Activated CD4-positive, alpha-beta T cell treated with anti-CD3 and anti-CD28 coated beads for 36 hours (primary cell): ENCODE results near the gene KHK. TPM values are rescaled to one million over a fixed set of nuclear protein-coding genes. Genes with fewer than 3 reads are reported as not detected.

Experiments
- ATAC-seq: fragments of 200-7000 bp; cut with Tn5 transposase; one replicate; pipeline ENCODE4 v1.10.0; 2021; ENCODE audit warnings: mild to moderate bottlenecking, moderate library complexity
- CTCF ChIA-PET: fragments of 350-600 bp; sonication (Branson Sonifier 250); formaldehyde crosslinking; loops from one replicate; lab custom pipeline; 2021; ENCODE audit warnings: antibody characterized with exemption; lab: Charles Lee
- POLR2A ChIA-PET: fragments of 350-600 bp; sonication (Branson Sonifier 250); formaldehyde crosslinking; loops from one replicate; lab custom pipeline; 2021; ENCODE audit warnings: antibody characterized with exemption, inconsistent platforms; lab: Charles Lee
- DNase-seq: peaks from one replicate; pipeline ENCODE4 v3.0.0-alpha.2; 2020
- H3K27ac Mint-ChIP-seq: one replicate; pipeline ENCODE4 v1.8.0; 2021; ENCODE audit warnings: mixed read lengths
- H3K27me3 Mint-ChIP-seq: one replicate; pipeline ENCODE4 v1.8.0; 2021; ENCODE audit warnings: mixed read lengths
- H3K36me3 Mint-ChIP-seq: one replicate; pipeline ENCODE4 v1.8.0; 2021; ENCODE audit warnings: low read depth, mixed read lengths
- H3K4me1 Mint-ChIP-seq: one replicate; pipeline ENCODE4 v1.8.0; 2021; ENCODE audit warnings: mixed read lengths
- H3K4me3 Mint-ChIP-seq: one replicate; pipeline ENCODE4 v1.8.0; 2021; ENCODE audit warnings: mild to moderate bottlenecking, moderate library complexity, mixed read lengths
- H3K9me3 Mint-ChIP-seq: one replicate; pipeline ENCODE4 v1.8.0; 2021; ENCODE audit warnings: low read depth, mixed read lengths
- intact Hi-C, 2 experiments: fragments of 100-400 bp; cut with DNase I in 1 of 2; cut with micrococcal nuclease in 1 of 2; formaldehyde crosslinking; loops; one replicate each; pipeline versions ENCODE4 v1.14.2 to v1.15.1; 2022 to 2024; cut with DNase I, micrococcal nuclease
- total RNA-seq, 2 experiments: library from RNA; stranded (reverse); gene quantifications; one replicate each; pipeline ENCODE4 v1.2.3, GENCODE V29; 2021

KHK gene
- total RNA-seq, 2 experiments from 2014 or later = 10.6 to 12.7 TPM

DNA sequence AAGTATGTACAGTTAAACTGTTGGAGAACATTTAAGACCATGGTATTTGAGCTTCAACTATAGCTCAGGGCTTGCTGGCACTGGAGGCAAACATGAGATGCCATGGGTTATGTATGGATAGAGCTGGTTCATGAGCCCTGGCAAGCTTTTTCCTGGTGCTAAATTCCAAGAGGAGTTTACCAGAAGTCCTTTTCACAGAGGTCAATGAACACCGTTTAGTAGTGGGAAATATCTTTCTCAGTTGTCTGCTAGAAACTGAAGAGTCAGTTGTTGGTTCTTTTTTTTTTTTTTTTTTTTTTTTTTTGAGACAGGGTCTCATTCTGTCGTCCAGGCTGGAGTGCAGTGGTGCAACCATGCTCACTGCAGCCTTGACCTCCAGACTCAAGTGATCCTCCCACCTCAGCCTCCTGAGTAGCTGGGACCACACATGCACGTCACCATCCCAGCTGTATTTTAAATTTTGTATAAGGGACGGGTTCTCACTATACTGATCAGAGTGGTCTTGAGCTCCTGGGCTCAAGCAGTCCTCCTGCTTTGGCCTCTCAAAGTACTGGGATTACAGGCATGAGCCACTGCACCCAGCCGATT lies 1.3 kb downstream of the KHK start:
- no peak for DNase-seq
- intact Hi-C loops = loop anchor here in 1 of 2 experiments (5.0 kb wide), 1 partner anchor 126 kb away; no protein-coding TSS in a partner anchor
- ChIA-PET CTCF (interaction anchor here (0.7 to 2.5 kb wide), 15 partner anchors 9 to 215 kb away, joined by 3 to 14 read pairs (median 4); partner anchors contain the start of genes AGBL5 and OST4), POLR2A (interaction anchor here (0.6 kb wide), 1 partner anchor 107 kb away, joined by 5 read pairs; no protein-coding TSS in a partner anchor)
- Mint-ChIP-seq H3K4me3 (peak overlapping the region; percentile 77), H3K27me3 (no peaks in the 10 kb centered on the region), H3K4me1 (peaks cover 18% of the 10 kb centered on the region), H3K36me3 (no peaks in the 10 kb centered on the region), H3K27ac (no peak overlapping the region), H3K9me3 (no peaks in the 10 kb centered on the region)
- ATAC-seq = no peak

DNA sequence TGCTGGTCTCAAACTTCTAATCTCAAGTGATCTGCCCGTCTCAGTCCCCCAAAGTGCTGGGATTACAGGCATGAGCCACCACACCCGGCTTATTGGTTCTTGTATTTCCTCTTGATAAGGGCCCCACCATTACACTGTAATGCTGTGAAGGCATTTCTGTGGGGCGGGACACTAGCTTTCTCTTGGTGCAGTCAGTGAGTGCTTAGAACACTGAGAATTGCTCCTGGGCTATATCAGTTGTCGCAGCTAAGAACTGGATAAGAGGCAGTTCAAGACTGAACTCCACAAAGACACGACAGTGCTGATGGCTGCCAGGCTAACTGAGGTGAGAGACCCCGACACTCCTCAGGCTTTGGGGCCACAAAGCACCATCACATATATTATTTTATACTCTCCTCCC lies 2.1 kb downstream of the KHK start:
- no peaks in the 10 kb centered on the region for H3K27me3 Mint-ChIP-seq
- POLR2A ChIA-PET = no interaction called here
- CTCF ChIA-PET = interaction anchor here (0.6 to 2.5 kb wide), 6 partner anchors 11 to 148 kb away, joined by 3 to 13 read pairs (median 3); partner anchors contain the start of gene AGBL5
- intact Hi-C loops = loop anchor here in 1 of 2 experiments (5.0 kb wide), 1 partner anchor 126 kb away; no protein-coding TSS in a partner anchor
- H3K4me3 Mint-ChIP-seq = no peak overlapping the region
- ATAC-seq (no peak), DNase-seq (no peak)
- H3K9me3 Mint-ChIP-seq = no peaks in the 10 kb centered on the region
- H3K36me3 Mint-ChIP-seq = no peaks in the 10 kb centered on the region
- peaks cover 18% of the 10 kb centered on the region for H3K4me1 Mint-ChIP-seq
- H3K27ac Mint-ChIP-seq = no peak overlapping the region

DNA sequence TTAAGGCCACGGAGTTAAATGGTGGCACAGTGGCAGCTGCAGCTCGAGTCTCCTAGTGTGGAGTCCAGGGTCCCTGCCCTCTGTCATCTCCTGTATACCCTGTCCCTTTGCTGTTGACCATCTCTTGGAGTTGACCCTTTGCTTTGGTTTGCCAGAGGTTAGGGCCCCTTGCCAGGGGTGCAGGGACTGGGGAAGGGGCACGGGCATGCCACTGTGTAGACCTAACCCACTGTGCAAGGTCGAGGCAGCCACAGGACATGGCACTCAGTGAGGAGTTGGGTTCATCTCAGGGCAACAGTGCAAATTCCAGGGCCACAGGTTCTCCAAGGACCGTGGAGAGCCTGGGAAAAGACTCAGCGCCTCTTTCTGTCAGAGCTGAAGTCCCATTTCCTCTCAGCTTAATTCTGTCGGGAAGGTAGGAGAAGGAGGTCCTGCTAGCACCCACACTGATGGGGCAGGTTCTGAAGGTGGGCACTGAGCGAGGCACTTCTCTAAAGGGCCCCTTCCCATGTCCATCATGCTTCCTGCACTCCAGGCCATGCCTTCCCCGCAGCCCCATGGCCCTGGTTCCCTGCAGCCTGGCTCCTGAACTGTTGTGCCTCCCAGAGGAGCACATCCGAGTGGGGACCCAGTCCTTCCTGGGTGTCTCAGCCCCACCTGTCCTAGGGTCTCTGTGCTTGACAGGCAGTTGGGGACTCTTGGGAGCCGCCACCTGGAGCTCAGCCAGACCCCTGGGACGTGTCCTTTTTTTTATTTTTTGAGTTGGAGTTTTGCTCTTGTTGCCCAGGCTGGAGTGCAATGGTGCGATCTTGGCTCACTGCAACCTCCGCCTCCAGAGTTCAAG lies 2.8 kb downstream of the KHK start:
- CTCF ChIA-PET = interaction anchor here (0.8 to 2.5 kb wide), 4 partner anchors 9 to 182 kb away, joined by 3 to 12 read pairs (median 3); no protein-coding TSS in a partner anchor
- intact Hi-C loops = loop anchor here in 1 of 2 experiments (5.0 kb wide), 1 partner anchor 127 kb away; no protein-coding TSS in a partner anchor
- Mint-ChIP-seq H3K9me3 (no peaks in the 10 kb centered on the region), H3K4me3 (no peak overlapping the region), H3K27ac (no peak overlapping the region), H3K27me3 (no peaks in the 10 kb centered on the region), H3K36me3 (no peaks in the 10 kb centered on the region), H3K4me1 (peaks cover 18% of the 10 kb centered on the region)
- DNase-seq (no peak), ATAC-seq (no peak)
- POLR2A ChIA-PET = no interaction called here

DNA sequence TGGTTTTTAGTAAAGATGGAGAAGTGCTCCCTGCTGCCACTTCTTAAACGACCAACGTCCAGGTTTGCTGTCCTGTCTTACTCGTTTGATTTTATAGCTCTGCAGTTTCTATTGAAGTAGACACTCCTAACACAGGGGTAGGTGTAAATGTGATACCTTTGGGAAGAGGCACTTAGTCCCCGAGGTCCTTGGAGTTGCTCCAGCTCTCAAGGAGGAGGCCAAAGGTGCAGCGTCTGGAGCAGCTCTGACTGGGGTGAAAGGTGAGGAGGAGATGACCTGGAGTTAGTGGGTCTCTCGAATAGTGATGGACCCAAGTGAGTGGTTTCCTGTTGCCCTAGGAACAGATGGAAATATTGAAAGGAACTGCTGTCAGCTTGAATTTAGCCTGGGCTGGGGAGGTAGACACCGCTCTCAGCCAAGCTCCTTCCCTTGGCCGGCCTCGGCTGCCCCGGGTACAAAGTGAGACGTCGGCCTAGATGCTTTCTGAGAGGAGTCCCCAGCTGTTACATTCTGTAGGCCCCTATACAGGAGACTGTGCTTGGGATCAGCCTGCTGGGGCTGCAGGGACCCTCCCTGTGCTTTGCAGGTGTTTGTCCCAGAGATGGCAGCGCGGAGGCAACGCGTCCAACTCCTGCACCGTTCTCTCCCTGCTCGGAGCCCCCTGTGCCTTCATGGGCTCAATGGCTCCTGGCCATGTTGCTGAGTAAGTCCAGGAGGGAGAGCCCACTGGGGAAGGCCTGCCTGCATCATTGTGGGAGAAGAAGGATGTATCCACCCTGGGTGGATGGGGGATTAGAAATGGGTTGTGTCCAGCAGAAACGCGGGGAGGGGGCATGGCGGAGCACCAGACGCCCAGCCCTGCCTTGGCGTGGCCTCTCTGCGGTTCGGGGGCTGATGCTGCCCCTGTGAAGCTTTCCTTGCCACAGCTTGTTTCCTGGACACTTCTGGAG lies 5.4 kb downstream of the KHK start:
- Mint-ChIP-seq H3K36me3 (no peaks in the 10 kb centered on the region), H3K27ac (no peak overlapping the region), H3K4me3 (no peak overlapping the region), H3K9me3 (no peaks in the 10 kb centered on the region), H3K4me1 (peaks cover 19% of the 10 kb centered on the region), H3K27me3 (no peaks in the 10 kb centered on the region)
- ChIA-PET CTCF (interaction anchor here (0.9 kb wide), 1 partner anchor 149 kb away, joined by 5 read pairs; no protein-coding TSS in a partner anchor), POLR2A (no interaction called here)
- ATAC-seq (no peak), DNase-seq (no peak)
- intact Hi-C loops = no loop called here

DNA sequence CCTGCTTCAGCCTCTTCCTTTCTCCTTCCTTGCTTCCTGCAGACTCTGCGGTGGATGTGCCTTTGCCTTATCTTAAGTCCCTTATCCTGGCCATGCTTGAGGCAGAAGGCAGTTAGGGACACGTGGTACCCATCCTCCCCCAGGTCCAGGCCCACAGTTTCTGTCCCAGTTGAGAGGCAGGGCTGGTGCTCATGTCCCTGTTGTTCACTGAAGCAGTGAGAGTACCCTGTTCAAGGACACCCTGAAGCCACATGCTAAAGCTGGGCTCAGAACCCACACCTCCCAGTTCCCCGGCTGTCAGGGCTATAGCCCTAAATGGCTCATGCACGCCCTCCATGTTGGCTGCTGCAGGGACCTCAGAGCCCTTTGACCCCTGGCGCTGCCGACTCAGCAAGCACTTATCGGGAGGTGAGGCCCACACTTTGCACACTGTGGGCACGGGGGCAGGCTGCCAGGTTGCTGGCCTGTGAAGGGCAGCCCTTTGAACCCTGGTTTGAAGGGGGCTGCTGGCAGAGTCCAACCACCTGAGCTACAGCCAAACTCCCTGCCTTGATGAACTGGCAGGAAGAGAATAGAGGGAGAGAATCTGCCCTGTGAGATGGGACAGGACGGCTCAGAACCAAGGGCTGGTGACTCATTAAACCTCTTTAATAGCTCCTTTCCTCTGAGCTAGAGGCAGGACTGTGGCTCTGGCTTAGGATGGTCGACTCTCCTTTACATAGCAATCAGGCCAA lies 6.3 kb downstream of the KHK start:
- H3K4me3 Mint-ChIP-seq = no peak overlapping the region
- CTCF ChIA-PET = interaction anchor here (0.6 to 1.1 kb wide), 4 partner anchors 20 to 212 kb away, joined by 3 to 4 read pairs (median 3); no protein-coding TSS in a partner anchor
- DNase-seq (no peak), ATAC-seq (no peak)
- POLR2A ChIA-PET = no interaction called here
- peaks cover 12% of the 10 kb centered on the region for H3K4me1 Mint-ChIP-seq
- no peaks in the 10 kb centered on the region for H3K27me3 Mint-ChIP-seq
- H3K36me3 Mint-ChIP-seq = no peaks in the 10 kb centered on the region
- H3K27ac Mint-ChIP-seq = no peak overlapping the region
- intact Hi-C loops = no loop called here
- H3K9me3 Mint-ChIP-seq = no peaks in the 10 kb centered on the region

DNA sequence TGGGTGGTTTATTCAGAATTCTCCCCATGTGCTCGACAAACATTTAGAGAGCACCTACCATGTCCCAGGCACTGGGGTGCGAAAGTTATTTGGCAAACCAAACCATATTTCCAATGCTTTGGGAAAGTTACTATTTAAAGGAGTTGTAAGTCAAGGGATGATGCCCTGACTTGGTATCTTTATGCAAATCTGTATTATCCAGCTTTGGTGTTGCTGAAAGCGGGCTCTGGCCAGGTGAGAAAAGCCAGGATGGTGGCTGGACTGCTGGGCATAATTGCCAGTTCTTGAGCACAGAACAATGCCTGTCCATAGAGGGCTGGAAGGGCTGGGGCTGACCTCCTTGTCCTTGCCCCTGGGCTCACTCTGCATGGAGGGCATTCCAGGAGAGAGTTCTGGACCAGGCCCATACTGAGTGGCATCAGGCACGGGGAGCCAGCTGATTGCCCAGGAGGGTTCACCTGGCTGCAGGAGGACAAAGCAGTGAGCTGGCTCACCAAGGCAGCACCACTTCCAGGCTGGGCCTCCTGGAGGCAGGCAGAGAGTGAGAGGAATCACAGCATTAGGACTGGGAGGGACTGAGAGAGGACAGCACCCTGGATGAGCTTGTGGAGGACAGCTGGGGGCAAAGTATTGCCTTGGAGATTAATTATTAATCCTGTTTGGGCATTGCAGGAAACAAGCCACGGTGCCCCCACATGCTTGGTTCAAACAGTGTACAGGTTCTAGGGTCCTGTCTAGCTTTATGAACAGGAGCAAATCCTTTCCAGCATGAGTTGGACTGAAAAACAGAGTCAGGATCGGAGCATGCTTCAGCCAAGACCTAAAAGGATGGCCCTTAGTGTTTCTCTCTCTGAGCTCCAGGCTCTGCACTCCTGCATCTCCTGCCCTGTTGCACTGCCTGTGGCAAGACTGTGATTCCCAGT lies 7.1 kb downstream of the KHK start:
- ATAC-seq (no peak), DNase-seq (no peak)
- CTCF ChIA-PET = interaction anchor here (0.6 to 1.1 kb wide), 7 partner anchors 12 to 211 kb away, joined by 3 to 6 read pairs (median 3); no protein-coding TSS in a partner anchor
- Mint-ChIP-seq H3K27ac (no peak overlapping the region), H3K9me3 (no peaks in the 10 kb centered on the region), H3K36me3 (no peaks in the 10 kb centered on the region), H3K4me1 (peaks cover 12% of the 10 kb centered on the region), H3K27me3 (no peaks in the 10 kb centered on the region), H3K4me3 (no peak overlapping the region)
- POLR2A ChIA-PET = no interaction called here
- intact Hi-C loops = no loop called here

DNA sequence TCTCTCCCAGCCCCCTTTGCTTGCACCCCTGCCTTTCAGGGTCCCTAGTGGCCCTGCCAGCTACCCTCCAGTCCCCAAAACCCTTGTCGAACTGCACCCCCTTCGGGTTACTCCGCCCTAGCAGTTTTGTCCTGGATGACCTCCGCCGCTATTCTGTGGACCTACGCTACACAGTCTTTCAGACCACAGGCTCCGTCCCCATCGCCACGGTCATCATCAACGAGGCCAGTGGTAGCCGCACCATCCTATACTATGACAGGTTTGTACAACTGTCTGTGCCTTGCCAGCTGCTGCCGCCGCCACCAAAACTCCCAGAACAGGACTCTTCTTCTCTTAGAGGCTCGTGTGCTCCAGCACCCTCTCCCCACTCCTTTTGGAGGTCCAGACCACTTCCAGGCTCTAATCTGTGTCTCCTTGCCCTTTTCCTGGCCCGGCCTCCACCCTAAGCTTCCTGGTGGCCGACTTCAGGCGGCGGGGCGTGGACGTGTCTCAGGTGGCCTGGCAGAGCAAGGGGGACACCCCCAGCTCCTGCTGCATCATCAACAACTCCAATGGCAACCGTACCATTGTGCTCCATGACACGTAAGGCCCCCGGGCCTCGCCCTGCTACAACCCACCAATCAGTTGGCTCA lies 7.9 kb downstream of the KHK start:
- intact Hi-C loops = no loop called here
- ChIA-PET POLR2A (interaction anchor here (0.6 kb wide), 1 partner anchor 142 kb away, joined by 3 read pairs; no protein-coding TSS in a partner anchor), CTCF (interaction anchor here (0.6 to 2.7 kb wide), 4 partner anchors 13 to 202 kb away, joined by 3 to 18 read pairs (median 5); no protein-coding TSS in a partner anchor)
- DNase-seq (no peak), ATAC-seq (no peak)
- Mint-ChIP-seq H3K9me3 (no peaks in the 10 kb centered on the region), H3K4me1 (peaks cover 12% of the 10 kb centered on the region), H3K27ac (no peak overlapping the region), H3K27me3 (no peaks in the 10 kb centered on the region), H3K4me3 (no peak overlapping the region), H3K36me3 (peaks cover 2% of the 10 kb centered on the region)

DNA sequence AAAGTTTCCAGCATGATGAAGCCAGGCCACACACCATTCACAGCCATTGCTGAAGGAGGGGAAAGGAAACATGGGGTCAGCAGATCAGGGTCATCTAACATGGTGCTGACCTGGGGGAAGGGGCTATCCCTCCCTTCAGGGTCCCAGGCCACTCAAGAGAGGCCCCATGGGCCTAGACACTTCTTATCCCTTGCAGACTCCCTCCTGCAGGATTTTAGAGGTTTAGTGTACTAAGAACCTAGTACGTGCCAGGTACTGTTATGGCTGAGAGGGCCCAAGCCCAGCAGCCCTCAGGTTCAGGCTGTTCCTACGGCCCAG lies 8.8 kb downstream of the KHK start:
- H3K4me3 Mint-ChIP-seq = no peak overlapping the region

More for the DNA sequence above, 8.8 kb downstream of the KHK start:
- H3K9me3 Mint-ChIP-seq = no peaks in the 10 kb centered on the region
- peaks cover 6% of the 10 kb centered on the region for H3K36me3 Mint-ChIP-seq
- H3K4me1 Mint-ChIP-seq = peaks cover 10% of the 10 kb centered on the region
- H3K27me3 Mint-ChIP-seq = no peaks in the 10 kb centered on the region
- intact Hi-C loops = loop anchor here in 1 of 2 experiments (5.0 kb wide), 3 partner anchors 97 to 207 kb away; partner anchors contain the start of genes ATRAID and SLC5A6
- no peak for DNase-seq
- CTCF ChIA-PET = interaction anchor here (0.6 to 2.7 kb wide), 5 partner anchors 8 to 184 kb away, joined by 3 to 18 read pairs (median 4); partner anchors contain the start of genes KHK and OST4
- no peak for ATAC-seq
- POLR2A ChIA-PET = no interaction called here
- no peak overlapping the region for H3K27ac Mint-ChIP-seq
